Esophagus squamous epithelium (tissue), 5 donors: ENCODE results near the gene TNFRSF11A. TPM values are rescaled to one million over a fixed set of nuclear protein-coding genes. Genes with fewer than 3 reads are reported as not detected.

Source experiments
- DNase-seq: peaks from one replicate; lab custom pipeline; 2025; lab: John Stamatoyannopoulos, UW
- H3K27ac ChIP-seq, 4 donors: fragments of 200-600 bp; sonication (generic); one replicate each; pipeline ENCODE4 v1.5.1; 2016 to 2019; ENCODE audit warnings: mild to moderate bottlenecking in 1 of 4
- H3K27me3 ChIP-seq, 4 donors: fragments of 200-600 bp; sonication (generic); 1 replicate in 3 of 4; 2 replicates in 1 of 4; pipeline versions ENCODE4 v1.5.1 to v1.6.0; 2017 to 2021; ENCODE audit warnings: antibody characterized with exemption in 1 of 4
- H3K36me3 ChIP-seq, 3 donors: fragments of 200-600 bp; sonication (generic); one replicate each; pipeline ENCODE4 v1.5.1; 2016 to 2019
- H3K4me1 ChIP-seq, 3 donors: fragments of 200-600 bp; sonication (generic); one replicate each; pipeline ENCODE4 v1.5.1; 2017 to 2019
- H3K4me3 ChIP-seq, 4 donors: fragments of 200-600 bp; sonication (generic); 1 replicate in 3 of 4; 2 replicates in 1 of 4; pipeline ENCODE4 v1.5.1; 2016 to 2019; ENCODE audit warnings: mild to moderate bottlenecking in 2 of 4, moderate library complexity in 1 of 4
- H3K9me3 ChIP-seq, 3 donors: fragments of 200-600 bp; sonication (generic); one replicate each; pipeline ENCODE4 v1.5.1; 2016 to 2019
- POLR2A ChIP-seq, 4 donors: fragments of 450-650 bp; IDR thresholded peaks; one replicate each; pipeline ENCODE4 v1.6.1; 2017; ENCODE audit warnings: antibody characterized with exemption in 4 of 4, mild to moderate bottlenecking in 4 of 4, moderate library complexity in 3 of 4
- WGBS, 2 donors: methylation state at CpG; one replicate each; pipeline ENCODE4 v1.1.5; 2018; 5-methylcytosine and 5-hydroxymethylcytosine counted together
- intact Hi-C: fragments of 100-400 bp; cut with DNase I; formaldehyde crosslinking; loops from one replicate; pipeline ENCODE4 v1.15.0; 2022
- total RNA-seq, 4 donors: library from RNA; depleted of rRNA; stranded (reverse); fragments of >200 nt; gene quantifications; one replicate each; pipeline ENCODE4 v1.1.0, GENCODE V29; 2016
- TF ChIP-seq, protein P1 (sequence below), 6 experiments: fragments of 450-650 bp in 4 of 6; fragments of 200-600 bp in 2 of 6; sonication (generic) in 2 of 6; IDR thresholded peaks; one replicate each; pipeline ENCODE4 v1.5.1; 2016 to 2019; ENCODE audit warnings: antibody characterized with exemption in 6 of 6, mild to moderate bottlenecking in 4 of 6, moderate library complexity in 4 of 6
- donor health status: DM: yes; HTN: yes; CAD: no.

TNFRSF11A gene
- total RNA-seq, 4 donors from 2014 or later = 1.9 to 5.6 (median 3.6) TPM

DNA sequence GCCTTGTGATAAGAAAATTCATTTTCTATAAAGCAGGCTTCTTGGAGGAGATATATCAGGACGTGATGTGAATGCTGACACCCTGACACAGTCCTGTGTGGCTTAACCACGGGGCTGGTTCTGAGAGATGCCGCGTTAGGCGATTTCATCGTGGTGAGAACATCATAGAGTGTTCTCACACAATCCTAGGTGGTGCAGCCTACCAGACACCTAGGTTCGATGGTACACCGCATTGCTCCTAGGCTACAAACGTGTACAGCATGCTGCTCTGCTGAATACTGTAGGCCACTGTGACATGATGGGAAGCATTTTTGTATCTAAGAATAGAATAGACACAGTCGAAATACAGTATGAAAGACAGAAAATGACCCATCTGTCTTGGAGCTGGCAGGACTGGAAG lies 82.5 kb downstream of the TNFRSF11A start:
- TF ChIP-seq, protein P1, sequence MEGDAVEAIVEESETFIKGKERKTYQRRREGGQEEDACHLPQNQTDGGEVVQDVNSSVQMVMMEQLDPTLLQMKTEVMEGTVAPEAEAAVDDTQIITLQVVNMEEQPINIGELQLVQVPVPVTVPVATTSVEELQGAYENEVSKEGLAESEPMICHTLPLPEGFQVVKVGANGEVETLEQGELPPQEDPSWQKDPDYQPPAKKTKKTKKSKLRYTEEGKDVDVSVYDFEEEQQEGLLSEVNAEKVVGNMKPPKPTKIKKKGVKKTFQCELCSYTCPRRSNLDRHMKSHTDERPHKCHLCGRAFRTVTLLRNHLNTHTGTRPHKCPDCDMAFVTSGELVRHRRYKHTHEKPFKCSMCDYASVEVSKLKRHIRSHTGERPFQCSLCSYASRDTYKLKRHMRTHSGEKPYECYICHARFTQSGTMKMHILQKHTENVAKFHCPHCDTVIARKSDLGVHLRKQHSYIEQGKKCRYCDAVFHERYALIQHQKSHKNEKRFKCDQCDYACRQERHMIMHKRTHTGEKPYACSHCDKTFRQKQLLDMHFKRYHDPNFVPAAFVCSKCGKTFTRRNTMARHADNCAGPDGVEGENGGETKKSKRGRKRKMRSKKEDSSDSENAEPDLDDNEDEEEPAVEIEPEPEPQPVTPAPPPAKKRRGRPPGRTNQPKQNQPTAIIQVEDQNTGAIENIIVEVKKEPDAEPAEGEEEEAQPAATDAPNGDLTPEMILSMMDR (IDR thresholded peaks at IDR 0.05) = no peak
- no peak for TF ChIP-seq POLR2A (IDR thresholded peaks at IDR 0.05)
- H3K27ac ChIP-seq = no peak overlapping the region
- peaks cover 0 to 19% (median 0%) of the 10 kb centered on the region in 4 donors for H3K27me3 ChIP-seq
- no peak overlapping the region for H3K4me3 ChIP-seq
- intact Hi-C loops = no loop called here
- H3K9me3 ChIP-seq = peaks cover 0 to 12% (median 0%) of the 10 kb centered on the region in 3 donors
- no peaks in the 10 kb centered on the region for H3K36me3 ChIP-seq
- DNase-seq = no peak
- WGBS, 2 donors = 78 to 90% methylated on average over 10 of the region's 10 CpGs
- H3K4me1 ChIP-seq = no peaks in the 10 kb centered on the region

DNA sequence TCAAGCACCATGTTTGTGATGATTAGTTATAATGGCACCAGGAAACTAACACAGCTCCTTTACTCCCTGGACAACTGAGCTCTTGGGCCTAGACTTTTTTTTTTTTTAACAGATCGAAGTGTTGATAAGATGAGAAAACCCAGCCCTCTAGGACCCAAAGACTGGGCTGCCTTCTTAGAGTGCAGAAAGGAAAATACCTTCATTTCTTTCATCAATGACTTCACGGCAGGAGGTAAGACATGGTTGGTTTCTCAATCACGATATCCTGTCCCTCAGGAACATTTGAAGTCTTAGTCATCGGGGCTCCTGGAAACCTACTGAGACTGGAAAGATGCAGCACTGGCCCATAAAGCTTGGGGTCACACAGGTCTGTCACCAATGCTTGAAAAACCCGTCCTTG lies 84.7 kb downstream of the TNFRSF11A start:
- WGBS, 2 donors = 78 to 79% methylated on average over 3 to 5 of the region's 5 CpGs

DNA sequence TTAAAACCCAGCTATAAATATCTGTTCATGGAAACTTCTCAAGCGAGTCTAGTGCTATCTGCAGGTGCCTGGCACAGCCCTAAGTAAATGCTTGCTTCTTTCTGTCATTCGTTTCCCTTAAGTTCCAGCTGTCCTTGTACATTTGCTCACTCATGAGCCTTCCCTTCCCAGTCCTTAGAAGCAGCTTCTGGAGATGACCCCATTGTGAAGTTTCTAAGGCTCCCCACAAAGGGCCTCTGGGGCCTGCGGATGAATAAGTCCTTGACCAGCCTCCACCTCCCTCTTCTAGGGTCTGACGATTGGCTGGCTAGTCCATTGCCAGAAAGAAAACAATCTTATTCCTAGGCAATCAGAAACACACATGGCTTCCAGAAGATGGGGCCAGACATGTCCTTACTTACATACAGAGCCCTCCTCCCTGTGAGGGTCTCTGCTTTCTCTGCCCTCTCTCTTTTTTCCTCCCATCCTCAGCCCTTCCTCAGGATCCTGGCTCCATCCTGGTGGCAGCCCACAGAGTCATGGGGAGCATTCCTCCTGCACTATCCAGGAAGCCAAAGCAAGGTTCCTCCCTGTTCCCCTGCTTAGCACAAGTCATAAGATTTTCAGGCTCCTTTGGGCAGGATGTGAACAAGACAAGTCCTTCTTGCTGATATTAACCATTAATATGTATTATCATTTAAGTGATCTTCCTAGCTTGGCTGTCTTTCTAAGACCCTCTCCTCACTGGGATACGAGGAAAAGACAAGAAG lies 87.3 kb downstream of the TNFRSF11A start:
- WGBS, 2 donors = 65 to 90% methylated on average over 5 of the region's 5 CpGs
- Histone ChIP-seq H3K4me1 (no peaks in the 10 kb centered on the region), H3K36me3 (no peaks in the 10 kb centered on the region), H3K27ac (no peak overlapping the region), H3K27me3 (peaks cover 0 to 55% (median 0%) of the 10 kb centered on the region in 4 donors), H3K4me3 (no peak overlapping the region), H3K9me3 (peaks cover 0 to 12% (median 0%) of the 10 kb centered on the region in 3 donors)
- intact Hi-C loops = no loop called here
- no peak for DNase-seq
- TF ChIP-seq, protein P1 (IDR thresholded peaks at IDR 0.05) = no peak
- no peak for TF ChIP-seq POLR2A (IDR thresholded peaks at IDR 0.05)

More for the DNA sequence above, 84.7 kb downstream of the TNFRSF11A start:
- Histone ChIP-seq H3K4me1 (no peaks in the 10 kb centered on the region), H3K36me3 (no peaks in the 10 kb centered on the region), H3K27me3 (peaks cover 0 to 38% (median 0%) of the 10 kb centered on the region in 4 donors), H3K4me3 (no peak overlapping the region), H3K9me3 (peaks cover 0 to 12% (median 0%) of the 10 kb centered on the region in 3 donors), H3K27ac (no peak overlapping the region)
- TF ChIP-seq, protein P1 (IDR thresholded peaks at IDR 0.05) = no peak
- TF ChIP-seq POLR2A (IDR thresholded peaks at IDR 0.05) = no peak
- DNase-seq = no peak
- intact Hi-C loops = no loop called here

DNA sequence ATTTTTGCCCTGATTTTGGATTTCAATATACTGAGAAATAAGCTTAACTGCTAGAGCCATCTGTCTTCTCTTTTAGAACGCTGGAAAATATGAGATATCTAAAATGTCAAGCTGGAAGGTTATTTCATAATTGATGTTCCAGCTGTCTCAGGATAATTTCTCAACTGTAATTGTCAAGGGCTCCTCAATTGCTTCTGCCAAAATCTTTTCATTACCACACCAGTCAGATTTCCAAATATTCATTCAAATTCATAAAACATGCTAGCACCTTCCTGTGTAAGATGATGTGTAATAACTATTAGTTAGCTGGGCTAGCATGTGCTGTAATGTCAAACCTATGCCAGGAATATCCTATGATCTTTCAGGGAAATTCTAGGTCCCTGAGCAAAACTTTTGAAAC lies 88.1 kb downstream of the TNFRSF11A start:
- no peak for DNase-seq
- 48 to 64% methylated on average over 1 of the region's 1 CpG for whole genome bisulfite sequencing, 2 donors
- no peaks in the 10 kb centered on the region for H3K36me3 ChIP-seq
- TF ChIP-seq, protein P1 (IDR thresholded peaks at IDR 0.05) = no peak
- TF ChIP-seq POLR2A (IDR thresholded peaks at IDR 0.05) = no peak
- peaks cover 0 to 12% (median 0%) of the 10 kb centered on the region in 3 donors for H3K9me3 ChIP-seq
- no peak overlapping the region for H3K27ac ChIP-seq
- H3K4me3 ChIP-seq = no peak overlapping the region
- H3K27me3 ChIP-seq = peaks cover 0 to 61% (median 0%) of the 10 kb centered on the region in 4 donors
- H3K4me1 ChIP-seq = no peaks in the 10 kb centered on the region
- intact Hi-C loops = no loop called here

DNA sequence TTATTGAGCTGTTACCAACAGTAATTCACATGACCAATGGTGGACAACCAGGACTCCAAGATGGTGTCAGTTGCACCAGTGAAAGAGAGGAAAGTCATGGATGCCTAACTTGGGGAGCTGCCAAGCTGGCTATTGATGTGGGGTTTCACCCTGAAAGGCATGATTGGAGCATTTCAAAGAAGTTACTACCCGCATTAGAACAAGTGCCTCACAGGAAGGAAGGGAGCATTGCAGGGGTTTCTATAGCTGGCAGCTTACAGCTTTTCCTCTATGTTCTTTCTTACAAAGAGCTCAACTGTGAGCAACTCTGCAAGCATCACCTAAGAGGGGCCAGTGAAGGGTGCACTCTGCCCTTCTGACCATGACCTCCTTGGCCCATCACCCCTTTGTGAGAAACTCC lies 93.1 kb downstream of the TNFRSF11A start:
- peaks cover 0 to 43% (median 0%) of the 10 kb centered on the region in 4 donors for H3K27me3 ChIP-seq
- no peak for DNase-seq
- TF ChIP-seq POLR2A (IDR thresholded peaks at IDR 0.05) = no peak
- H3K9me3 ChIP-seq = no peaks in the 10 kb centered on the region
- 60% methylated on average over 1 of the region's 1 CpG; no CpG with 5 or more reads in 1 of the 2 donors for WGBS, 2 donors
- H3K27ac ChIP-seq = no peak overlapping the region
- H3K4me3 ChIP-seq = no peak overlapping the region
- H3K36me3 ChIP-seq = no peaks in the 10 kb centered on the region
- intact Hi-C loops = no loop called here
- H3K4me1 ChIP-seq = peaks cover 0 to 15% (median 6%) of the 10 kb centered on the region in 3 donors
